ENCODE data around the gene ABHD8. TPM values are rescaled to one million over a fixed set of nuclear protein-coding genes. Genes with fewer than 3 reads are reported as not detected.

Gene ABHD8
- total and polyA plus RNA-seq, 7 experiments from 2014 or later, result 7.0 to 12.4 (median 9.5) TPM

DNA sequence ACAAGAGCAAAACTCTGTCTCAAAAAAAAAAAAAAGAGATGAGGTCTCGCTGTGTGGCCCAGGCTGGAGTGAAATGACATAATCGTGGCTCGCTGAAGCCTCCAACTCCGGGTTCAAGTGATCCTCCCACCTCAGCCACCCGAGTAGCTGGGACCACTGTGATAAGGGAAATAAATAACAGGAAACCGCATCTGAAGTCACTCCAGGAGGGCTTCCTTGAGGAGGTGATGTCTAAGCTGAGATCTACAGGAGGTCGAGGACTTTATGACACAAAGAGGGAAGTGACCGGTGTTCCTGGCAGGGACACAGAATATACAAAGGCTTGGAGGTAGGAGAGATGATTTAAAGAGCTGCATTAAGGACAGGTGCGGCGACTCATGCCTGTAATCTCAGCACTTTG, 48.6 kb downstream of the ABHD8 start:
- H3K36me3 ChIP-seq (ENCODE audit: control insufficient read depth in 2 of 3, insufficient read depth in 3 of 3, low read length in 3 of 3), result no peaks in the 10 kb centered on the region
- DNase-seq, result no peak
- CTCF ChIA-PET, result interaction anchor here (0.7 kb wide), 1 partner anchor 24 kb away, joined by 3 read pairs; no protein-coding TSS in a partner anchor
- H3K9me3 ChIP-seq (ENCODE audit: control insufficient read depth in 2 of 3, low read length in 3 of 3), result no peaks in the 10 kb centered on the region
- no peaks in the 10 kb centered on the region for H3K36me3 Mint-ChIP-seq
- H3K4me3 Mint-ChIP-seq, result no peak overlapping the region
- no peak for ATAC-seq
- no peaks in the 10 kb centered on the region for H3K27me3 ChIP-seq (ENCODE audit: control insufficient read depth in 2 of 2, insufficient read depth in 2 of 2, low read length in 2 of 2)
- H3K4me1 Mint-ChIP-seq, result no peaks in the 10 kb centered on the region
- H3K27ac Mint-ChIP-seq, result no peak overlapping the region
- H3K4me1 ChIP-seq (ENCODE audit: control insufficient read depth in 2 of 2, insufficient read depth in 2 of 2, low read length in 2 of 2), result no peaks in the 10 kb centered on the region
- no peak overlapping the region for H3K4me3 ChIP-seq (ENCODE audit: low read length)
- intact Hi-C loops (cut with micrococcal nuclease), result no loop called here
- H3K9me3 Mint-ChIP-seq, result no peaks in the 10 kb centered on the region
- no peaks in the 10 kb centered on the region for H3K27me3 Mint-ChIP-seq
- no peak overlapping the region for H3K27ac ChIP-seq (ENCODE audit: low read depth, low read length)
- POLR2A ChIA-PET, result interaction anchor here (1.0 kb wide), 1 partner anchor 28 kb away, joined by 4 read pairs; the partner anchor contains the start of gene OCEL1

DNA sequence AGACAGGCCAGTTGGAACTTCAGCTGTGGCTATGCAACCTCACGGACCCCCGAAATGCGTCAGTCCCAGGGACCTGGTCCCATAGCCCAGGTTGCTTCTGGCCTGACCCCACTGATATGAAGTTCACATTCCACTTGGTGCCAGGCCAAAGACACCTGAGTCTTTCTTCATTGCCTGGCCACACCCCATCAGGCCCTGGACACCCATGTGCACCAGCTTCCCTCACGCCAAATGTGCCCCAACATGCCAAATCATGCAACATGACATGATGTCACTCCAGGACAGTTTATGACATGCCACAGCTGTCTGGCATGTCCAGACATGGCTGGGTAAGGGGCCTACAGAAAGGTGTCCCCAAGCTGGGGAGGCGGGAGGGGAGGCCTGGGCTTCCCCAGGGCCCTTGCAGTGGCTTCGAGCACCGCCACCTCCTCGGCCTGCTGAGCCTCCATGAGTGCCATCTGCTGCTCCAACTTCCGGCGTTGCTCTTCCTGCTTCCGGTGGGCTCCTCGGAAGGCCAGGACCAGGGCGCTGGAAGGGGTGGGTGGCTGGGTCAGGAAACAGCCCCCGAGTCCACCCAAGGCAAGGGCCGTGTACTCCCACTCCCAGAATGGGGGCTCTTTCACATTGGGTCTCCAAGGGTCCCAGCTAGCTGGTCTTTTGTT, 53.2 kb downstream of the ABHD8 start:
- no peak overlapping the region for H3K4me3 ChIP-seq (ENCODE audit: low read length)
- H3K9me3 ChIP-seq (ENCODE audit: control insufficient read depth in 2 of 3, low read length in 3 of 3), result no peaks in the 10 kb centered on the region
- DNase-seq, result no peak
- no peaks in the 10 kb centered on the region for H3K27me3 ChIP-seq (ENCODE audit: control insufficient read depth in 2 of 2, insufficient read depth in 2 of 2, low read length in 2 of 2)
- Mint-ChIP-seq H3K27ac (no peak overlapping the region), H3K9me3 (peaks cover 0 to 2% (median 0%) of the 10 kb centered on the region in 11 donors), H3K36me3 (no peaks in the 10 kb centered on the region), H3K27me3 (peaks cover 0 to 12% (median 0%) of the 10 kb centered on the region in 5 donors), H3K4me3 (no peak overlapping the region), H3K4me1 (peaks cover 0 to 9% (median 5%) of the 10 kb centered on the region in 7 donors)
- ChIA-PET POLR2A (interaction anchor here (1.0 kb wide), 2 partner anchors 16 to 24 kb away, joined by 3 read pairs; partner anchors contain the start of gene OCEL1), CTCF (no interaction called here)
- ATAC-seq, result no peak
- H3K27ac ChIP-seq (ENCODE audit: low read depth, low read length), result no peak overlapping the region
- no peaks in the 10 kb centered on the region for H3K36me3 ChIP-seq (ENCODE audit: control insufficient read depth in 2 of 3, insufficient read depth in 3 of 3, low read length in 3 of 3)
- intact Hi-C loops (cut with micrococcal nuclease), result no loop called here
- H3K4me1 ChIP-seq (ENCODE audit: control insufficient read depth in 2 of 2, insufficient read depth in 2 of 2, low read length in 2 of 2), result peaks cover 0 to 11% of the 10 kb centered on the region in 2 donors

DNA sequence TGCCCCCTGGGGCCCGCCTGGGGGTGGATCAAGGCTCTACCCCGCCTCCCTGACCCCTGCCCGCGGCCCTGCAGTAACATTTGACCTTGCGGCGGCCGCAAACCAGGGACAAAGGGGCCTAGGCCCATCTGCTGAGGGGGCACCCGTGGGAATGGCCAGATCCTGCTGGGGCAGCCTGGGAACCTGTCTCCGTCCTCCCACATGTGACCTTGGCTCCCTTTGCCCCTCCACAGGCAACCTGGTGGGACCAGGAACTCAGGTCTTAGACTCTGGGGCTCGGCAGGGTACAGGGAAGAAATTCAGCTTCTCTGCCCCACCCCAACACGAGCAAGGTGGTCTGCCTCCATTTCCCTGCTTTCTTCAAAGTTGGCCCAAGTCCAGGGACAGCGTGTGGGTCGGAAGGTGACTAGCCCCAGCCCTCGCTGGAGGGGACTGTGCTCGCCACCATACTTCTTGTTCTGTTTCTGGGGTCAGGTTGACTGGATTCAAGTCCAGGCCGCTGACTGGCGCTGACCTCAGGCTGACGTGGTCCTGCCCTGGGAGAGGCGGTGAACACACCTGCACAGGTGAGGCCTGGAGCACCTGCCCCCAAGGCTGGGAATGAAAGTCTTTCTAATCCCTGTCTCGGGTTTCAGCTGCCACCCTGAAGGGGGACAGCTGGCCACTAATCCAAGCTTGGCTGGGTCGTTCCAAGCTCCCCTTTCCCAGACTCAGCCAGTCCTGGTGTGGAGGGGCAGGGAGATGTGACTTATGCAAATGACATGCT, 55.0 kb downstream of the ABHD8 start:
- Histone ChIP-seq H3K9me3 (ENCODE audit: control insufficient read depth in 2 of 3, low read length in 3 of 3) (no peaks in the 10 kb centered on the region), H3K27me3 (ENCODE audit: control insufficient read depth in 2 of 2, insufficient read depth in 2 of 2, low read length in 2 of 2) (no peaks in the 10 kb centered on the region), H3K27ac (ENCODE audit: low read depth, low read length) (no peak overlapping the region), H3K4me1 (ENCODE audit: control insufficient read depth in 2 of 2, insufficient read depth in 2 of 2, low read length in 2 of 2) (peaks cover 0 to 11% of the 10 kb centered on the region in 2 donors), H3K36me3 (ENCODE audit: control insufficient read depth in 2 of 3, insufficient read depth in 3 of 3, low read length in 3 of 3) (no peaks in the 10 kb centered on the region), H3K4me3 (ENCODE audit: low read length) (no peak overlapping the region)
- no peak for DNase-seq
- H3K9me3 Mint-ChIP-seq, result peaks cover 0 to 2% (median 0%) of the 10 kb centered on the region in 11 donors
- POLR2A ChIA-PET, result interaction anchor here (0.9 to 2.2 kb wide), 2 partner anchors 11 to 33 kb away, joined by 3 to 7 read pairs; partner anchors contain the start of gene USE1
- intact Hi-C loops (cut with micrococcal nuclease), result no loop called here
- H3K36me3 Mint-ChIP-seq, result no peaks in the 10 kb centered on the region
- ATAC-seq, result no peak
- CTCF ChIA-PET, result no interaction called here
- peak overlapping the region in 4 of 10 donors; percentile 1 to 58 (median 10) for H3K4me3 Mint-ChIP-seq
- H3K27ac Mint-ChIP-seq, result peak overlapping the region in 2 of 9 donors; percentile 24 to 25
- H3K4me1 Mint-ChIP-seq, result peaks cover 0 to 9% (median 5%) of the 10 kb centered on the region in 7 donors
- H3K27me3 Mint-ChIP-seq, result peaks cover 0 to 16% (median 0%) of the 10 kb centered on the region in 5 donors

DNA sequence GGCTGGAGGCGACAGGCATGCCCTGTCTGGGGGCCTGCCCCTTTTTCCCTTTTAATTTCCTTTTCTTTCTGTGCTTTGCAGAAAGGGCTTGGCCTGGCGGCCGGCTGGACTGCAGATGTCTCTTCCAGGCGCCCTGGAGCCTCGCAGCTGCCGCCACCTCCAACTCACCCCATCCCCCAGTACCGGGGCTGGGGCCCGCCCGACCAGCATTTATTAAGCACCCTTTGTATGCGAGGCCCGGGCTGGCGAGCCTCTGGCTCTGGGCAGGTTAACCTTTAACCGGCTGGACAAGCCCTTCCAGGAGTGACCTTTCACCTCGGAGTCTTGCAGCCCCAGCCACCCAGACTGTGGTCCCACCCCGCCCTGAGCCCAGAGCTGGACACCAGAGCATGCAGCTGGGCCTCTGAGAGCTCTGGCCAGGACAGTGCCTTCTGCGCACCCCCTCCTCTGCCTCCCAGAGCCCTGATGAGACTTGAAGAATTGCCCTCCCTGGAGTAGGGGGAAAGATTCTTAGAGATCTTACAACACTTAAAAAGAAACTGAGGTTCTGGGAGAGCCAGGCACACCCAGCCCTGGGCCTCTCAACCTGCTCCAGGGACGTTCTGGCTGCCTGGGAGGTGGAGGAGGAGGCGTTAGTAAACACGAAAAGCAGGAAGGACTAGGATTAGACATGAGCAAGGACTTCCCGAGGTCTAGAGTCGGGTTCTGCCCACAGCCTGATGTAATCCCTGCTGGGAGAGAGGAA, 56.4 kb downstream of the ABHD8 start:
- H3K27me3 Mint-ChIP-seq, result peaks cover 0 to 16% (median 0%) of the 10 kb centered on the region in 5 donors
- H3K4me3 ChIP-seq (ENCODE audit: low read length), result peak overlapping the region; percentile 55
- H3K4me3 Mint-ChIP-seq, result peak overlapping the region; percentile 52 to 92 (median 78)
- intact Hi-C loops (cut with micrococcal nuclease), result loop anchor here (1.0 to 2.0 kb wide), 5 partner anchors 12 to 32 kb away; partner anchors contain the start of genes BABAM1 (in 1 of the 2), OCEL1 (in 1 of the 2) and USE1 (in 1 of the 2)
- peak overlapping the region; percentile 60 for H3K27ac ChIP-seq (ENCODE audit: low read depth, low read length)
- peaks cover 0 to 11% of the 10 kb centered on the region in 2 donors for H3K4me1 ChIP-seq (ENCODE audit: control insufficient read depth in 2 of 2, insufficient read depth in 2 of 2, low read length in 2 of 2)
- ATAC-seq, result no peak
- peak overlapping the region in 5 of 9 donors; percentile 42 to 74 (median 65) for H3K27ac Mint-ChIP-seq
- no peaks in the 10 kb centered on the region for H3K27me3 ChIP-seq (ENCODE audit: control insufficient read depth in 2 of 2, insufficient read depth in 2 of 2, low read length in 2 of 2)
- H3K36me3 Mint-ChIP-seq, result no peaks in the 10 kb centered on the region
- H3K9me3 ChIP-seq (ENCODE audit: control insufficient read depth in 2 of 3, low read length in 3 of 3), result no peaks in the 10 kb centered on the region
- DNase-seq, result peak in 1 of 9 donors; percentile 17
- H3K9me3 Mint-ChIP-seq, result peaks cover 0 to 2% (median 0%) of the 10 kb centered on the region in 11 donors
- H3K36me3 ChIP-seq (ENCODE audit: control insufficient read depth in 2 of 3, insufficient read depth in 3 of 3, low read length in 3 of 3), result no peaks in the 10 kb centered on the region
- peaks cover 0 to 9% (median 5%) of the 10 kb centered on the region in 7 donors for H3K4me1 Mint-ChIP-seq
- CTCF ChIA-PET, result no interaction called here
- POLR2A ChIA-PET, result interaction anchor here (2.2 kb wide), 1 partner anchor 13 kb away, joined by 7 read pairs; no protein-coding TSS in a partner anchor

DNA sequence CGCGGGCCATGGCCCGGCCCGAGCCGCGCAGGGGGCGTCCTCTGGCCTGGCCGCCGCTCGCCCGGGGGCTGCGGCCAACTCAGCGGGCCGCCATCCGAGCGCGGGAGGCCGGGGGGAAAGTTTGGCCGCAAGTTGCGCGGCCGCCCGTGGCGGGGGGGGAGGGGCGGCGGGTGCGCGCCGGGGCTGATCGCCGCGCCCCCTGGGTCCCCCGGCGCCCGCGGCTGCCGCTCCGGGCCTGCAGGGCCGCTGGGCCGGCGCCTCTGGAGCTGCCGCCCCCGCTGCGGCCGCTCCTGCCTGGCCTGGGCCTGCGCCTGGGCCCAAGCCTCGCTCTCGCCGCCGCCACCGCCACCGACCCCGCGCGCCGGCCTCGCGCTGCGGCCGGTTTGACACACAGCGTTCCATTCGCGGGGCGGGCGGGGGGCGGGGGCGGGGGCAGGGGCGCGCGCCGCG, 57.7 kb downstream of the ABHD8 start, which contains the start of gene NR2F6:
Gene NR2F6 (minus strand): TSS at position 385 of the 450 bp plus-strand sequence. CDS start 699 bp downstream, outside the sequence.
- POLR2A ChIA-PET, result interaction anchor here (1.0 kb wide), 1 partner anchor 30 kb away, joined by 3 read pairs; the partner anchor contains the start of gene USE1

More for the DNA sequence above, 57.7 kb downstream of the ABHD8 start, which contains the start of gene NR2F6:
- intact Hi-C loops (cut with micrococcal nuclease), result loop anchor here in 1 of 2 donors (1.0 kb wide), 1 partner anchor 10 kb away; no protein-coding TSS in a partner anchor
- Histone ChIP-seq H3K27me3 (ENCODE audit: control insufficient read depth in 2 of 2, insufficient read depth in 2 of 2, low read length in 2 of 2) (no peaks in the 10 kb centered on the region), H3K4me1 (ENCODE audit: control insufficient read depth in 2 of 2, insufficient read depth in 2 of 2, low read length in 2 of 2) (peaks cover 0 to 11% of the 10 kb centered on the region in 2 donors), H3K4me3 (ENCODE audit: low read length) (peak within 1 kb of the TSS; percentile 55), H3K27ac (ENCODE audit: low read depth, low read length) (peak within 1 kb of the TSS; percentile 60), H3K36me3 (ENCODE audit: control insufficient read depth in 2 of 3, insufficient read depth in 3 of 3, low read length in 3 of 3) (no peaks in the 10 kb centered on the region), H3K9me3 (ENCODE audit: control insufficient read depth in 2 of 3, low read length in 3 of 3) (no peaks in the 10 kb centered on the region)
- peaks cover 0 to 2% (median 0%) of the 10 kb centered on the region in 11 donors for H3K9me3 Mint-ChIP-seq
- CTCF ChIA-PET, result no interaction called here
- no peaks in the 10 kb centered on the region for H3K36me3 Mint-ChIP-seq
- H3K4me3 Mint-ChIP-seq, result peak within 1 kb of the TSS; percentile 71 to 95 (median 86)
- ATAC-seq (peak; percentile 28), DNase-seq (peak in 3 of 9 donors; percentile 18 to 38 (median 26))
- peak within 1 kb of the TSS in 7 of 9 donors; percentile 31 to 86 (median 74) for H3K27ac Mint-ChIP-seq
- H3K27me3 Mint-ChIP-seq, result peaks cover 0 to 16% (median 0%) of the 10 kb centered on the region in 5 donors
- peaks cover 0 to 13% (median 5%) of the 10 kb centered on the region in 7 donors for H3K4me1 Mint-ChIP-seq

Measured in naive thymus-derived CD4-positive, alpha-beta T cell (primary cell).